HG02610 (cell line): ENCODE data around the gene CLDN22.
A peak's percentile ranks its signal among the peaks of the same experiment; 100 is the strongest.

ENCODE experiments used
- ATAC-seq: cut with Tn5 transposase; IDR thresholded peaks from one replicate; pipeline ENCODE4 v1.9.1; 2021; ENCODE audit warnings: mild to moderate bottlenecking, moderate library complexity; ENCODE audit not compliant: unreplicated experiment

Gene CLDN22

GRCh38 chr4:183323295-183323694 is 3.2 kb upstream of the CLDN22 start:
- ATAC-seq, result no peak

GRCh38 chr4:183322326-183322725 is 2.2 kb upstream of the CLDN22 start, which contains the start of gene CLDN24:
CLDN24 (minus strand) TSS chr4:183322426; CDS start chr4:183322426, 0 bp downstream.
- ATAC-seq, result no peak

GRCh38 chr4:183321516-183321915 is 1.4 kb upstream of the CLDN22 start:
- ATAC-seq, result no peak

- ATAC-seq, result peak; percentile 62
These were observed 1.0 kb upstream of the CLDN22 start for GRCh38 chr4:183321079-183321478.

GRCh38 chr4:183318656-183319055 is 1.4 kb downstream of the CLDN22 start:
- no peak for ATAC-seq

- no peak for ATAC-seq
These were observed 5.3 kb downstream of the CLDN22 start for GRCh38 chr4:183314806-183315205.

- ATAC-seq, result no peak
These were observed 5.7 kb downstream of the CLDN22 start for GRCh38 chr4:183314336-183314735.

- no peak for ATAC-seq
These were observed 7.2 kb downstream of the CLDN22 start for GRCh38 chr4:183312841-183313240.

- ATAC-seq, result no peak
These were observed 13.3 kb downstream of the CLDN22 start for GRCh38 chr4:183306811-183307210.

- ATAC-seq, result no peak
These were observed 15.5 kb downstream of the CLDN22 start for GRCh38 chr4:183304538-183304937.

- ATAC-seq, result no peak
These were observed 16.0 kb downstream of the CLDN22 start for GRCh38 chr4:183304067-183304466.

GRCh38 chr4:183303301-183303700 is 16.8 kb downstream of the CLDN22 start:
- ATAC-seq, result no peak

GRCh38 chr4:183300655-183301054 is 19.4 kb downstream of the CLDN22 start:
- no peak for ATAC-seq

- no peak for ATAC-seq
These were observed 20.0 kb downstream of the CLDN22 start for GRCh38 chr4:183300070-183300469.

GRCh38 chr4:183299464-183299863 is 20.6 kb downstream of the CLDN22 start:
- no peak for ATAC-seq

GRCh38 chr4:183297675-183298074 is 22.4 kb downstream of the CLDN22 start:
- peak; percentile 73 for ATAC-seq

- ATAC-seq, result no peak
These were observed 24.4 kb downstream of the CLDN22 start for GRCh38 chr4:183295711-183296110.

- ATAC-seq, result no peak
These were observed 29.0 kb downstream of the CLDN22 start for GRCh38 chr4:183291070-183291469.

- no peak for ATAC-seq
These were observed 30.4 kb downstream of the CLDN22 start for GRCh38 chr4:183289688-183290087.

GRCh38 chr4:183288955-183289354 is 31.1 kb downstream of the CLDN22 start:
- ATAC-seq, result no peak

- peak; percentile 32 for ATAC-seq
These were observed 32.4 kb downstream of the CLDN22 start for GRCh38 chr4:183287677-183288076.

GRCh38 chr4:183287309-183287659 is 32.8 kb downstream of the CLDN22 start:
- no peak for ATAC-seq

GRCh38 chr4:183286590-183287308 is 33.3 kb downstream of the CLDN22 start:
- no peak for ATAC-seq
